Osteocyte (in vitro differentiated cells): ENCODE results near the gene PDE4B. TPM values are rescaled to one million over a fixed set of nuclear protein-coding genes. Genes with fewer than 3 reads are reported as not detected.

Experiments used
- DNase-seq: peaks from one replicate; pipeline ENCODE4 v3.0.0; 2021; ENCODE audit warnings: mixed read lengths; ENCODE audit not compliant: unreplicated experiment; ENCODE audit errors: extremely low spot score
- H3K27ac Mint-ChIP-seq: one replicate; pipeline ENCODE4 v1.8.0; 2021; ENCODE audit warnings: mild to moderate bottlenecking, mixed read lengths; ENCODE audit not compliant: unreplicated experiment
- H3K27me3 Mint-ChIP-seq: one replicate; pipeline ENCODE4 v1.8.0; 2021; ENCODE audit warnings: mixed read lengths; ENCODE audit not compliant: unreplicated experiment
- H3K36me3 Mint-ChIP-seq: one replicate; pipeline ENCODE4 v1.8.0; 2021; ENCODE audit warnings: mixed read lengths; ENCODE audit not compliant: unreplicated experiment
- H3K4me1 Mint-ChIP-seq: one replicate; pipeline ENCODE4 v1.8.0; 2021; ENCODE audit warnings: mixed read lengths; ENCODE audit not compliant: unreplicated experiment
- H3K4me3 Mint-ChIP-seq: one replicate; pipeline ENCODE4 v1.8.0; 2021; ENCODE audit warnings: mild to moderate bottlenecking, moderate library complexity, mixed read lengths; ENCODE audit not compliant: unreplicated experiment
- H3K9me3 Mint-ChIP-seq: one replicate; pipeline ENCODE4 v1.8.0; 2021; ENCODE audit warnings: mixed read lengths; ENCODE audit not compliant: unreplicated experiment
- total RNA-seq: library from RNA; stranded (reverse); gene quantifications from 2 replicates; pipeline ENCODE4 v1.2.1, GENCODE V29; 2021
- TF ChIP-seq, protein P1 (sequence below): fragments of 200-600 bp; sonication (generic); IDR thresholded peaks from 2 replicates; pipeline ENCODE4 v1.5.0; 2021; ENCODE audit warnings: antibody characterized with exemption, mild to moderate bottlenecking, moderate library complexity

The PDE4B gene
- total RNA-seq, 1 donor from 2014 or later = 53.1 TPM

DNA sequence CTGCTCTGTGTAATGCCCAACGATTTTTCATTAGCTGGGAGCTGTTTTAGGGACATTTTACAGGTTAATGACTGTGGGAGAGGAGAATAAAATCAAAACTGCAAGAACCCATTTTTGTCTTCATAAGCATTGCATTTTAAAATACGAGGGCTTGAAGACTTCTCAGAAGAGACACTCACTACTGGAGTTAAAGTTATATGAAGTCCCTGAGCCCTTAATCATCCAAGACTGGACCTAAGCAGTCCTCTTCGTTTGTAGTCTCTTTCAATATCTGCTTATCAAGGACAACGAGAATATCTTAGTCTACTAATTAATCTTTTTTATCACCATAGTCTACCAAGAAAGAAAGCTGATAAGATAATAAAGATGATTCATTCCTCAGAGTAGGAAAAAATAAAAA is 564.3 kb downstream of the PDE4B start:
- TF ChIP-seq, protein P1, sequence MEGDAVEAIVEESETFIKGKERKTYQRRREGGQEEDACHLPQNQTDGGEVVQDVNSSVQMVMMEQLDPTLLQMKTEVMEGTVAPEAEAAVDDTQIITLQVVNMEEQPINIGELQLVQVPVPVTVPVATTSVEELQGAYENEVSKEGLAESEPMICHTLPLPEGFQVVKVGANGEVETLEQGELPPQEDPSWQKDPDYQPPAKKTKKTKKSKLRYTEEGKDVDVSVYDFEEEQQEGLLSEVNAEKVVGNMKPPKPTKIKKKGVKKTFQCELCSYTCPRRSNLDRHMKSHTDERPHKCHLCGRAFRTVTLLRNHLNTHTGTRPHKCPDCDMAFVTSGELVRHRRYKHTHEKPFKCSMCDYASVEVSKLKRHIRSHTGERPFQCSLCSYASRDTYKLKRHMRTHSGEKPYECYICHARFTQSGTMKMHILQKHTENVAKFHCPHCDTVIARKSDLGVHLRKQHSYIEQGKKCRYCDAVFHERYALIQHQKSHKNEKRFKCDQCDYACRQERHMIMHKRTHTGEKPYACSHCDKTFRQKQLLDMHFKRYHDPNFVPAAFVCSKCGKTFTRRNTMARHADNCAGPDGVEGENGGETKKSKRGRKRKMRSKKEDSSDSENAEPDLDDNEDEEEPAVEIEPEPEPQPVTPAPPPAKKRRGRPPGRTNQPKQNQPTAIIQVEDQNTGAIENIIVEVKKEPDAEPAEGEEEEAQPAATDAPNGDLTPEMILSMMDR = no peak
- H3K27me3 Mint-ChIP-seq = no peaks in the 10 kb centered on the region
- DNase-seq = no peak
- H3K36me3 Mint-ChIP-seq = peaks cover 47% of the 10 kb centered on the region
- no peak overlapping the region for H3K4me3 Mint-ChIP-seq
- peaks cover 68% of the 10 kb centered on the region for H3K4me1 Mint-ChIP-seq
- no peak overlapping the region for H3K27ac Mint-ChIP-seq
- no peaks in the 10 kb centered on the region for H3K9me3 Mint-ChIP-seq

DNA sequence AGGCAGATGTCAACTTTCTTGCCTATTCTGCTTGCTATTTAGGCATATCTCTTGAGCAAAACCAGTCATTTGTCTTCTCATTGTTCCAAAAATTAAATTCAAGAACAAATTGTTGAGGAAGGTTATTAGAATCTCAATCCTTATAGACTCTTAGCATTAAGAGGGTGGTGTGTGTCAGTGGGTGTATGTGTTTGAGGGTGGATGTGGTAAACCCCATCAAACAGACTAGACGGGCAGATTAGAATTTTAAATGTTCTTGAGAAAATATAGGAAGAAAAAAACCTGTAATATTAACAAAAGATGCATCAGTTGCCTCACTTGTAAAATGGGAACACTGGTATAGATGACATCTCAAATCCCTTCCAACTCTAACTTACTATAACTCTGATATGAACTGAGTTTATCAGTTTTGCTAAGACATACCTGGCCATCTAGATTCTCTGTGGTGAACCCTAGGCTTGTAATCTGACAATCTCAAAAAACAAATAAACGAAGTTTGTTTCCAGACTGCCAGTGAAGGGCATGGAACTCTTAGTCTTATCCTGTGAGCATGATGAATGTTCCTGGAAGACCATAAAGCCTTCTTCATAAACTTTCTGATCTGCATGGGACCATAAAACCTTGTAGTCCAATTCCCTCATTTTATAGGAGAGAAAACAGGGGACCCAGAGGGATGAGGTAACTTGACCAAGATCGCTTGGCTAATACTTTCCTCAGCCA is 564.9 kb downstream of the PDE4B start:
- Mint-ChIP-seq H3K36me3 (peaks cover 51% of the 10 kb centered on the region), H3K9me3 (no peaks in the 10 kb centered on the region), H3K27ac (no peak overlapping the region), H3K4me1 (peaks cover 61% of the 10 kb centered on the region), H3K27me3 (no peaks in the 10 kb centered on the region), H3K4me3 (no peak overlapping the region)
- DNase-seq = no peak
- TF ChIP-seq, protein P1 = no peak

DNA sequence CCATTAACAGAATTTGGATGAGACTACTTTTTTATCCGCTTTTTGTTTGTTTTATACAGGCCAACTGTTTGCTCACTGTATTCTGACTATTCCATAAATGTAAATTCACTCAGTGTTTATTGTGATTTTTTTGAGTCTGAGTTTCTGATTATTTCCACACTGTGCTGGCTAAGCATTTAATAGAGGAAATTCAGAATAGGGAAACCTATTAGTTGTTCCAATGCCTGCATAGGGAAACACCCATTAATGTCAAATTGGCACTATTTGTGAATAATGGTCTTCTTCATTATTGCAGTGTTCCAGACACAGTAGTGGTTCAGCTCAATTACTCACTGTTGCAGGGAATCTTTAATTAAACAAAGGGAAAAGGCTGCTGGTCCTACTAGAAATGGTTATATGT is 566.6 kb downstream of the PDE4B start:
- Mint-ChIP-seq H3K4me1 (peaks cover 45% of the 10 kb centered on the region), H3K36me3 (peaks cover 66% of the 10 kb centered on the region), H3K4me3 (no peak overlapping the region)

DNA sequence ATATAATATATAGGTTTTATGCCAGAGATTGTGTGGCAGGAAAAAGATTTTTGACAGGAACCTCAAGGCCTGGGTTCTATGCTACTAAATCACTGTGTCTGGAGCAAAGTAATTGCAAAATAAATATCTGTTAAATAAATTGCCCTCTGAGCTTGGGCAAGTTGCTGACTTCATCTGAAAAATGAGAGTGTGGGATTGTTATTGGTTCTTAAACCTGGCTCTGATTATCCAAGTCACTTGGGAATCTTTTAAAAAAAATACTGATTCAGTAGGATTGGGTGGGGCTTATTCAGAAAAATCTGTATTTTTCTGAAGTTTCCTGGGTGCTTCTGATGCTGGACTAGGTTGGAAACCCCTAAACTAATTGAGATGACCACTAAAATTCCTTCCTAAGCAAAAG is 567.1 kb downstream of the PDE4B start:
- H3K4me3 Mint-ChIP-seq = no peak overlapping the region
- peaks cover 40% of the 10 kb centered on the region for H3K4me1 Mint-ChIP-seq
- DNase-seq = no peak
- no peaks in the 10 kb centered on the region for H3K27me3 Mint-ChIP-seq
- H3K9me3 Mint-ChIP-seq = no peaks in the 10 kb centered on the region
- TF ChIP-seq, protein P1 = no peak
- peaks cover 71% of the 10 kb centered on the region for H3K36me3 Mint-ChIP-seq
- peak overlapping the region; percentile 14 for H3K27ac Mint-ChIP-seq

More for the DNA sequence above, 566.6 kb downstream of the PDE4B start:
- TF ChIP-seq, protein P1 = no peak
- Mint-ChIP-seq H3K9me3 (no peaks in the 10 kb centered on the region), H3K27me3 (no peaks in the 10 kb centered on the region), H3K27ac (no peak overlapping the region)
- no peak for DNase-seq

DNA sequence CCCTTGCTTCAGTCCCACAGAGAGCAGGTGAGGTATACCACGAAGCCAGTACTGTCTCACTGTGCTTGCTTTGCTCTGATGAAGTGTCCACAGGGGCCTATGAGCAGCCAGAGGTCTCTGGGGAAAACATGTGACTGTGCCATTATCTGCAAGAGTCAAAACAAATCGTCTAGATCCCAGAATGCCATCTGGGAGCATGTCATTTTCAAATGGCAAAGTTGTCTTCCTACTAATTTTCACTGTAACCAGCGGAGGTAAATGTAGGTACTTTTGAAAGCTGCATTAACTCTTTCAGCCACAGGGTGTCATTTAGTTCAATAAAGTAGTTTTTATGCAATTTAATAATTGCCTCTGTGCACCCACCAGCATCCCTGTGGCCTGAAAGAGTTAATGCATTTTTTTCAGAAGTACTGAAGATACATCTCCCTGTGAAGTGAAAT is 567.6 kb downstream of the PDE4B start:
- no peak for DNase-seq
- no peaks in the 10 kb centered on the region for H3K9me3 Mint-ChIP-seq
- no peaks in the 10 kb centered on the region for H3K27me3 Mint-ChIP-seq
- H3K4me3 Mint-ChIP-seq = no peak overlapping the region
- TF ChIP-seq, protein P1 = peak; percentile 19
- H3K27ac Mint-ChIP-seq = peak overlapping the region; percentile 14
- peaks cover 35% of the 10 kb centered on the region for H3K4me1 Mint-ChIP-seq
- peaks cover 76% of the 10 kb centered on the region for H3K36me3 Mint-ChIP-seq
